ENCODE measurements around the gene EN2. TPM values are rescaled to one million over a fixed set of nuclear protein-coding genes. Genes with fewer than 3 reads are reported as not detected.

EN2 gene
- total and polyA plus RNA-seq, 10 of the 15 experiments (the other 5 are each of a cell fraction or from before 2014, with no cell fraction given) = not detected

GRCh38 chr7:155464183-155464582 lies 6.3 kb downstream of the EN2 start:
- H3K9me3 ChIP-seq (replicated peaks; ENCODE audit: control insufficient read depth, insufficient read depth, low read length) = no peaks in the 10 kb centered on the region; the same call in 2 of the 3 replicates
- in situ Hi-C loops (cut with MboI) (no loop called here), intact Hi-C loops (cut with micrococcal nuclease; ENCODE audit: unreplicated experiment) (no loop called here)
- no peak overlapping the region for H2AFZ ChIP-seq (ENCODE audit: control insufficient read depth, low read depth, low read length)
- no peak for TF ChIP-seq CHD4 (IDR thresholded peaks at IDR 0.05)
- TF ChIP-seq IRF3 (IDR thresholded peaks at IDR 0.05) = no peak
- no peak for TF ChIP-seq NFYA (IDR thresholded peaks at IDR 0.05; ENCODE audit: borderline replicate concordance, low read depth, low read length)
- no peak for TF ChIP-seq HSF1 (IDR thresholded peaks at IDR 0.05; ENCODE audit: low read depth, low read length)
- no peak for TF ChIP-seq RFX5 (IDR thresholded peaks at IDR 0.05; ENCODE audit: low read depth, low read length)
- TF ChIP-seq ZBTB33 (IDR thresholded peaks at IDR 0.05) = no peak
- TF ChIP-seq ZBTB40 (IDR thresholded peaks at IDR 0.05; ENCODE audit: borderline replicate concordance) = no peak
- TF ChIP-seq NFYB (IDR thresholded peaks at IDR 0.05; ENCODE audit: insufficient read depth, low read depth, low read length) = no peak
- no peak for TF ChIP-seq KDM1A (IDR thresholded peaks at IDR 0.05; ENCODE audit: borderline replicate concordance)
- TF ChIP-seq EZH2 (IDR thresholded peaks at IDR 0.05; ENCODE audit: borderline replicate concordance, control insufficient read depth, low read depth, low read length) = no peak
- no peak for TF ChIP-seq ATF2 (IDR thresholded peaks at IDR 0.05; ENCODE audit: low read length)
- 0 out of 2 replicates have a peak, but pooled peaks cover 3% of the 10 kb centered on the region for H4K20me1 ChIP-seq (ENCODE audit: control insufficient read depth, insufficient read depth)
- H3K9ac ChIP-seq (ENCODE audit: control insufficient read depth, insufficient read depth, low read length) = no peak overlapping the region
- ChIA-PET SMC1A (ENCODE audit: uncharacterized antibody, unreplicated experiment) (no interaction called here), RAD21 (ENCODE audit: unreplicated experiment) (no interaction called here), CTCF (no interaction called here), POLR2A (no interaction called here)
- no peak overlapping the region for H3K27ac ChIP-seq (ENCODE audit: control insufficient read depth, insufficient read depth)
- no peaks in the 10 kb centered on the region for H3K36me3 ChIP-seq (ENCODE audit: control insufficient read depth in 2 of 2, insufficient read depth in 2 of 2, low read length in 1 of 2)
- no peaks in the 10 kb centered on the region for H3K79me2 ChIP-seq (ENCODE audit: control insufficient read depth, insufficient read depth, low read length)
- DNase-seq (ENCODE audit: low read depth, low spot score) (no peak), FAIRE-seq (no peak), ATAC-seq (no peak)
- H3K4me2 ChIP-seq (ENCODE audit: control insufficient read depth, insufficient read depth) = no peak overlapping the region
- 22% methylated on average over 6 of the region's 6 CpGs for WGBS (ENCODE audit: insufficient coverage, insufficient replicate concordance, low lambda C conversion rate, missing lambda C conversion rate)
- H3K4me1 ChIP-seq (ENCODE audit: control insufficient read depth, insufficient read depth, low read length) = no peaks in the 10 kb centered on the region
- H3K4me3 ChIP-seq = no peak overlapping the region
- H3K27me3 ChIP-seq (replicated peaks in 1 of 2; ENCODE audit: control insufficient read depth in 2 of 2, insufficient read depth in 2 of 2, low read length in 1 of 2) = peaks cover 19 to 58% of the 10 kb centered on the region in 2 experiments
- BruUV-seq (replicated peaks) = no TSS peak
